CD4-positive, alpha-beta T cell treated with Interleukin-21 for 1 hour (primary cell): ENCODE results near the gene PRKCQ.
"Not testable (repeated sequence)": the region's sequence is repeated elsewhere in the genome, so short reads cannot be mapped to it uniquely, and the experiment has no call there.

Experiments
- DNase-seq: peaks from one replicate; pipeline ENCODE4 v3.0.0-alpha.2; 2020

The PRKCQ gene

DNA sequence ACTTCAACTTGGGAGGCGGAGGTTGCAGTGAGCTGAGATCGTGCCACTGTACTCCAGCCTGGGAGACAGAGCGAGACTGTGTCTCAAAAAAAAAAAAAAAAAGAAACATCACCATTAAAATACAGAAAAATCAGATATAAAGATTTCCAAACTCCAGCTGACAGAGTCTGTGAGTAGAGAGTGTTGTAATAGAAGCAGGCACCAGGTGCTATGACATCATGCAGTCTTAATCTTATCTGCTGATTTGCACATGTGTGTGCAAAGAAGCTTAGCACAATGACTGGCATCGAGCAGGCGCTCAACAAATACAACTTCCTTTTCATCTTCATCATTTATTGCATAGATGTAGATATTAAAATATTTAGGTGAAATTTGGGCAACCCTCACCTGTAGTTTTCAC lies 92.2 kb downstream of the PRKCQ start:
- DNase-seq = no peak

DNA sequence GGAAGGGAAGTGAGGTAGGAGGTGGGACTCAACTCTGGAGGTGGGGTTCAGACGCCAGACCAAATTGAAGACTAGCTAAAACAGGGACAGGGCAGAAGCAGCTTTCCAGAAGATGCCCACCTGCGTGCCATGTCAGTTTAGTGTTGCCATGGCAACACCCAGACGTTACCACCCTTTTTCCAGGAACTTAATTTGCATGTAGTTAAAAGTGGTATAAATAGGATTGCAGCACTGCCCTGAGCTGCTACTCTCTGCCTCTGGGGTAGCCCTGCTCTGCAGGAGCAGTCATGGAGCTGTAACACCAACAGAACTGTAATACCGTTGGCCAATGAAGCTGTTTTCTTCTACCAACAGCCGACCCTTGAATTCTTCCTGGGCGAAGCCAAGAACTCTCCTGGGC lies 93.8 kb downstream of the PRKCQ start:
- no peak for DNase-seq

DNA sequence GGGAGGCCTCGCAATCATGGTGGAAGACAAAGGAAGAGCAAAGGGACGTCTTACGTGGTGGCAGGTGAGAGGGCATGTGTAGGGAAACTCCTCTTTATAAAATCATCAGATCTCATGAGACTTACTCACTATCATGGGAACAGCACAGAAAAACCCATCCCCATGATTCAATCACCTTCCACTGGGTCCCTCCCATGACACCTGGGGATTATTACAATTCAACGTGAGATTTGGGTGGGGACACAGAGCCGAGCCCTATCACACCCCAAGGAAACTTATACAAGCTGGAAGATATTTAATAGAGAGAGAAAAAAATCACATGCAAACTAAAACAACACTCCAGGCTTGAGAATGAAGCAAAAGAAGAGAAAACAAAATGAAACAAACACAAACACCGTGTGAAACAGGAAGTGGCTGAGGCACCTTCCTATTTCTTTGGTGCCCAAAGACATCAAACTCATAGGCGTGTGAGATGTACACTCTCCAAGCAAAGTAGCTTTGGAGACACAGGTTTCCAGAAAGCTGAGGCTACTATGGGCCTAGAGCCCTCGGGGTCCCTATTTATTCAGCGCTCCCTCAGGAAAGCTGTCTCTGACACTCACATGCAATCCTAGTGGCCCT lies 97.2 kb downstream of the PRKCQ start:
- DNase-seq = peak; percentile 28

DNA sequence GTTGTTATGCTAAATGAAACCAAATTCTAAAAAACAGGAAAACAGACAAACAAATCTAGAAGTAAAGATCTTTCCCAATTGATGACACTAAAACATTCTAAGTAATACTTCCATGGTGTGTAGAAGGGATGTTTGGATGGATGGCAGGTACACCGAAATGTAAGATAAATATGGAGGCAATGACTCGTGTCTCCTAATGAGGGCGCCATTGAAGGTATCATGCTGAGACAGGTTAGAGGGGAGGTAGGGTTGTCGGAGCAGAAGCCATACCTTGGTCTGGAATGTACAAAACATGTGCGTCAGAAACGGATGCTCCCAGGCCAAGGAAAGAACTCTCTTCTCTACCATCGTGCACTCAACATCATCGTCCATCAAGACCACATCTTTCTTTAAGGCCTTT lies 101.4 kb downstream of the PRKCQ start:
- DNase-seq = no peak

DNA sequence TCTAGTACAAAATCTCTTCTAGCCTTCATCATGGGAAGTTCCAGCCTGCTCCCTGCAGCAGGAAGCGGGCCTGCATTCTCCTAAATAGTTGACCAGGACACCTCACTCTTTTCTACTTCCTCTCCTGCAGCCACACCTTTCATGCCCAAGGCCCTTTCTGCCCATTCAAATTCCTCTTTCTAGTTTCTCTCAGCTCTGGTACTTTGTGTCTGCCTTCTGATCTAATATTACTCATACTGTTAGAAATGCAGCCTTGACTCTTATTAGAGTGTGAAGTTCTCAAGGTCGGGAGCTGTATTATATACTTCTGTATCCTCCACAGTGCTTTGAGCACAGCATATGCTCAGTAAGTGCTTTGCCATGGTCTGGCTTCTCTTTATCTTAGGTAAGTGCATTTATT lies 103.1 kb downstream of the PRKCQ start:
- no peak for DNase-seq

DNA sequence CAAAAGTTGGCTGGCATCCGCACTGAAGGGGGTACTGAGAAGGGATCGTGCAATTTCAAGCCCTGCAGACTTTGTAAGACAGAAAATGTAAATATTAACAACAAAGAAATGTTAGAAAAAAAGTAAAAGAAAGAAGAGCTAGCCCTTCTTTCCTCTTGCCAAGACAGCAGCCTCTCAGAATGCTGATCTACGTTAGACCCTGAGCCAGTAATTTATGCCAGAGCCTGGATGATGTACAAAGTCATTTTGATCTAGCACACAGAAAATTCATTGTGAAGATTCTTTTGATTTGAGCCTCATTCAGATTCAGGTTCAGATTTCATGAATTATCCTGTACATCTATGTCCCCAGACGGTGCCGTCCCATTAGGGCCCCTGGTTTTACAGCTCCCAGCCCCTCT lies 105.2 kb downstream of the PRKCQ start:
- no peak for DNase-seq

DNA sequence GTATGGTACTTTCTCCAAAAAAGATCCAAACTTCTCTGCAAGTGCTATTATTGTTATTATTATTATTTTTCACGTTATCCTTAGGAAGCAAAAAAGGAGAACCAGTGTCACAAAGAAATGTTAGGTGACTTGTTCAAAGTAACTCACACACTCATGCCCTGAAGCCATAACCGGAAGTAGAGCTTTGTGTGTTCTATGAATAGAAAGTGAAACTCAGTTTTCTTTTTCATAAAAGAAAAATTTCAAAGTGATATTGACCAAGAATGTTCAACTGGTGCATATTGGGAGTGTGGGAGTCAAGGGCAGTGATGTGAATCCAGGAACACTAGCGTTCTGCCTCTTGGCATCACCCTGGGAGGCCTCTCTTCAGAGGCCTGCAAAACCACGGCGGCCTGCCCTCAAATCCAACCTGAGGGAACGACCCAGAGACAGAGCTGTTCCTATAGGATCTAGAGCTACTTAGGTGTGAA lies 106.1 kb downstream of the PRKCQ start:
- DNase-seq = peak; percentile 71

DNA sequence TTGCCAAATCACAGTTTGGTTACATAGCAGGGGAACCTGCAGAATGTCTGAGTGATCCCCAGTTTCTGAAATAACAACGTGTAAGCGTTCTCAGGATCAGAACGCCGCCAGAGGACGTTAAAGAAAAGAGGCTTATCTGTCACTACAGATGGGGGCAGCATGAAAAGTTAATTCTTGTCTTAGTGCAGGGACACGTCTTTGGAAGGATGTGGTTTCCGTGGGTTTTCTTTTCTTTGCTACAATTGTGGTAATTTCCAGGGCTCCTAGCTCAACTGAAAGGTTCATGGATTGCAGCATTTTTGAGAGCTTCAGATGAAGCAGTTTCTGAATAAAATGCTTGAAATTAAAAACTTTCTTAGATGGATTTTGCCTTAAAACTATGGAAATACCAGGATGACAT lies 106.6 kb downstream of the PRKCQ start:
- DNase-seq = peak; percentile 81

DNA sequence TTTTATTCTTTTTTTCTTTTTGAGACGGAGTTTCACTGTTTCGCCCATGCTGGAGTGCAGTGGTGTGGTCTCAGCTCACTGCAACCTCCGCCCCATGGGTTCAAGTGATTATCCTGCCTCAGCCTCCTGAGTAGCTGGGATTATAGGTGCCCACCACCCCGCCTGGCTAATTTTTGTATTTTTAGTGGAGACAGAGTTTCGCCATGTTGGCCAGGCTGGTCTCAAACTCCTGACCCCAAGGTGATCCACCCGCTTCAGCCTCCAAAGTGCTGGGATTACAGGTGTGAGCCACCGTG lies 107.4 kb downstream of the PRKCQ start:
- DNase-seq = not testable (repeated sequence)

DNA sequence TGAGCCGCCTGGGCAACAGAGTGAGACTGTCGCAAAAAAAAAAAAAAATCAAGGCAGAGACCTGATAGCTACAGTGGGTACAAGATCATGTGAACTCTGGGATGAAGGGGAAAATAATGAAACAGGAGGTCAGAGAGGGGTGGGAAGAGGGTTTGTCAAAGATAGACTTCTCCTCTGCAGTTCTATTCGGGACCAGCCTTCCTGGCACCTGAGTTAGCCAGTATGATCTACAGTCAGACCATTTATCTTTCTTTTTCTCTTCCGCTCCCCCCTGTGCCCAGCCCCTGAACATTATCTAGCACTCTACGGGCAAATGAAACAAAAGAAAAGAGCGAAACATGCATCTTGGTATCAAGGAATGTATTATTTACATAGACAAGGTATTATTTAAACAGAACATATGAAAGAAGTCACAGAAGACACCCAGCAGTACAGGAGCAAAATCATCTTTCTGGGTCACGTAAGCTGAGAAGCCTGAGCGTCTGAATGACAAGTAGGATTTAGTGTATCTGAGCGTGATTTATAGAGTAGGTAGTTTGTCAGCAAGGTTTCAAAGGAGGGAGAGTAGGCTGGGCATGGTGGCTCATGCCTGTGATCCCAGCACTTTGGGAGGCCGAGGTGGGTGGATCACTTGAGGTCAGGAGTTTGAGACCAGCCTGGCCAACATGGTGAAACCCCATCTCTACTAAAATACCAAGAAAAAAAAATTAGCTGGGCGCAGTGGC lies 109.0 kb downstream of the PRKCQ start:
- no peak for DNase-seq

DNA sequence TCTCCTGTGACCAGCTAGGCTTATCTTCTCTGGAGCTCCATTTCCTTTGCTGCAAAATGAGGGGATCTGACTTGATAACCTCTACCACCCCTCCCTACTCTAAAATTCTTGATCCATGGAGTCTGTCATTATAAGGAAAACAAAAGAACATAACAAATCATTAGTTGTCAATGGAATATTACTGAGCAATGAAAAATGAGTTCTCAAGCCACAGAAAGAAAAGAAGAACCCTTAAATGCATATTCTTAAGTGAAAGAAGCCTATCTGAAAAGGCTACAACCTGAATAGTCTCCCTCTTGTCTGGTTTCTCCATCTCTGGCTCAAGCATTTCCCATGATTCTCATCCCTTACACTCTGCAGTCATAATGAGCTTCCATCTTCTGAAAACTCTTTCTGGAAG lies 110.4 kb downstream of the PRKCQ start:
- DNase-seq = no peak

DNA sequence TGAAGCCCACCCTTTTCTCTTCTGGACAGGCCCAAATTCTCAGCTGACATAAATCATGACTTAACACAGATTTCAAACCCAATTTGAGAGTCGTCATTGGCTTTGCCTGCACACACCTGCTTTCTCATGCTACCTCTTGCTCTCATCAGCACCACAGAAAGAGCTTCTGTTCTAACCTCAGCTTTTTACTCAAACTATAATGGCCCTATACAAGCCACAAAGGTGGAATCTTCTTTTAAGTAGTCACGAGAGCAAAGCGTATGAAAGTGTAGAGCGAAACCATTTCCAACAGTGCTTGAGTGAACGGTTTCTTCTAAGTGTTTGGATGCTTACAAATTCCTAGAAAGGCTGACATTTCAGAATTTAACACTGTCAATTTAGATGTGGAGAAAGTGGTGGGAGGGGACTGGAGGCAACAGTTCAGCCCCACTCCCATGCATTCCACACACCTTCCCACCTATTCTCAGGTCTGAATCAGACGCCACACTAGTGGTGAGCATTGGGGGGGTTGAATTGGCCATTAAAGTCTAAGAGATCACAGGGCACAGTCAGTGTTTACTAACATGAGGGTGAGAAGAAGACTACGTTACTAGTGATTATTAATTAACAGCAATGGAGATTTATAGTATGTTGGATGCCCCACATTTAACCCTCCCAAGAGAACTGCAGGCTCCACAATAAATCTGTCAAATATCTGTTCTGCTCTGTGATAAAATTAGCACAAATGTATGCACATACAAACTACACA lies 114.0 kb downstream of the PRKCQ start:
- no peak for DNase-seq

DNA sequence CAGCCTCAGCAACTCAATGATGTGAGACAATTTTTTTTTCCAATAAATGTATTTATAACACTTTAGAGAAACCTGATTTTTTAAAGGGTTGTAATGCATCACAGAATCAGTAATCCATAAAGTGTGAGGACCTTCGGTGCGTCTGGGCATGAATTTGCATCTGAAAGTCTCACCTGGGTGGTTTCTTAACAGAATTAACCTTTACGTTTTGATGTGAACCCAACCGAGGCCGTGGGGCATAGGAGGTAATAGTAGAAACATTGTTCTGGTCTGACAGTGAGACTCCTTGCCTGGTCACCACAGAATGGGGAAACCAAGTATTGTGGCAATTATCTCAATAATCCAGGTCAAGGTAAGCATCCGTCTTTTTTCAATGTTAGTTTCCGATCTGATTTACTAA lies 114.6 kb downstream of the PRKCQ start:
- no peak for DNase-seq

DNA sequence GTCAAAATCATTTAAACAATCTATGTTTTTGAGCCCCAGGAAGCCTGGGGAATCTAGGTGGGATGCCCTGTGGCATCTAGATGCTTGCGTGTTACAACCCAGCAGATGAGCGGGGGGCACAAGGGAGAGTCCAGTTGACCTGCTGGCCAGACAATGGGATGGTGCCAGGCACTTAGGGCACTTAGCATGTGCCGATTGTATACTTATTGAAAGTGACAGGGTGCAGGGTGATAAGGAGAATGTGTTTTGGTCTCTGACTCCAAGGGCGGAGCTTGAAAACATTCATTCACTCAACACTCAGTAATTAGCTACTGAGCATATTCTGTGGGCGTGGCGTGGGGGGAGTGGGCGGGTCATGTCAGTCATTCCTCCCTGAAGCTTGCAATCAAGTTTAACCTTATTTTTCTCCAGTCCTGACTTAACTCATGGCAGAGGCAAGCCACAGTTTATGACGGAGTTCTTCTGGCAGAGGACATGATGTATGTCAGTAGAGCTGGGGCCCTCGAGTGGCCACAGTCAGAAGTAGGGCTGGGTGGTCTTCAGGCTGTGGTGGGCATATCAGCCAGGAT lies 115.1 kb downstream of the PRKCQ start:
- no peak for DNase-seq

DNA sequence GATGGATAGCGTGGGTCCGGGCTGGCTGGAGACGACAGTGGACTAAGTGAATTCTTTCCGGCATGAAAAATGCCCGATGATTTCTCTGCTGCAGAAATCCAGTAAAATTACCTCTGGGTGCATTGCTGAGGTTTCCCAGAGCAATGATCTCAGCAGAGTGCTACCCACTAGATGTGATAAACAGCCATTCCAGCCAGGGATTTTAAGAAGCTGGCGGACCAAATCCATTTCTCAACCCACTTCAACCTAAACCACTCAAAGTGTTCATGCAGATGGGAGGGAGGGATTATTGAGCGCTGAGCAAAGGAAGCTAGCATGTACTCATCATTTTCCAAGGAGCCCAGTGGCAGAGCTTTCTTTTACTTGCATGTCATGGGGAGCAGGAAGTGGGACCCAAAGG lies 116.7 kb downstream of the PRKCQ start:
- no peak for DNase-seq

DNA sequence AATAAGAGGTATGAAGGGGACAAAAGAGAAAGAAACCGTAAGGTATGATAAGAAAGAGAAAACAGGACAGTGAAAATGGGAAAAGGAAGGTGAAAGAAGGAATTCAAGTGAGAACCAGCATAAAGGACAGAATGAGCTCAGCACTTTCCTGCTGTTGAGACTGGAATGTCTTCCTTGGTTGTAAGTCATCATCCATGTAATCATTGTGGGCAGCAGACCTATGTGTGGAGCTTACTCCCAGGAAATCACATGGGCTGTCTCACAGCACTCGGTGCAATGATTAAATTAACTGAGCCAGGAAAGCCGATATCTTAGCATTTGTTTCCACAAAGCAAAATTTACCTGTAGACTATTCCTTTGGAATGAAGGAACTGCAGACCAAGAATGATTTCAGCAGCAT lies 118.1 kb downstream of the PRKCQ start:
- DNase-seq = no peak

DNA sequence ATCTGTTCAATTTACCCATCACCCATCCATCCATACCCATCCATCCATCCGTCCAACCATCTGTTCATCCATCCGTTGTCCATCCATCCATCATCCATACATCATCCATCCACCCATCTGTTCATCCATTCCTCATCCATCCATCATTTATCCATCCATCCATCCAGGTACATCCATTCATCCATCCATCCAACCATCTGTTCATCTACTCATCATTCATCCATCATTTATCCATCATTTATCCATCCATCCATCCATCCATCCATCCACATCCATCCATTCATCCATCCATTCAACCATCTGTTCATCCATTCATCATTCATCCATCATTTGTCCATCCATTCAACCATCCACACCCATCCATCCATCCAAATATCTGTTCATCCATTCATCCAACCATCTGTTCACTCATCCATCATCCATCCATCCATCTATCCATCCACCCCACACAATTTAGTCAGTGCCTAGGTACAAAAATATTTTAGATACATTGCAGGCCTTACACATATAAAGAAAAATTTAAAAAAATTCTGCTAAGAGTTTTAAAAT lies 119.1 kb downstream of the PRKCQ start:
- DNase-seq = no peak

DNA sequence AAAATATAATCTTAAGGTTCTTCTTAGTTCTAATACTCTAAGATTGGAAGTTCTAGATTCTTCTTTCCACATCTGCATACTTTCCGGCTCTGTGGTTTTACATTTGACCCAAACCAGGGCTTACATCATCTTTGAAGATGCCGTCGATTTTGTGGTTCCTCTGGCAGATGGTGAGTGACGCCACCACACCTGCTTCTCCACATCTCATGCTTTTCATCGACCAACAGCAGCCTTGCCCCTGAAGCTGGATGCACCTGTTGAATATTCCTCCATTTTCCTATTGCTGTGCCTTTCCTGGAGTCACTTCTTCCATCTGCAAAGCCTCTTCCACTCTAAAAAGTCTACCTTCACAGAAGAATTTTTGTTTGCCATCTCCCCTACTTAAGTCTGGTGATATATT lies 121.3 kb downstream of the PRKCQ start:
- DNase-seq = no peak

DNA sequence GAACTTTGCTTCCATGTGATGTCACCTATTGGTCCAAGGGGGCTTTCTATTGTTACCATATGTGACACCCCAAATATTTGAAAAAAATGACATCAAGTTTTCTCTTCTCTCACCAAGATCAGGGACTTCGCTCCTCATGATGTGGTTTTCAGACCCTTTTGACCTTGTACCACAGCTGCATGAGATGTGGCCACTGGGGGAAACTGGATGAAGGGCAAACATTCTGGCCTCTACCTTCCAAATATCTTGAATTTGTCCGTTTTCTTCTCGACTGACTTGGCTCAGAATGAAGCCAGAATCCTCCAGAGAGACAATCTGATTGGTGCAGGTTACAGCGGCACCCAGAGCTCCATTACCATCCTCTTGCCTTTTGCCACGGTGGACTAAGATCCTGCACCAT lies 122.7 kb downstream of the PRKCQ start:
- no peak for DNase-seq

DNA sequence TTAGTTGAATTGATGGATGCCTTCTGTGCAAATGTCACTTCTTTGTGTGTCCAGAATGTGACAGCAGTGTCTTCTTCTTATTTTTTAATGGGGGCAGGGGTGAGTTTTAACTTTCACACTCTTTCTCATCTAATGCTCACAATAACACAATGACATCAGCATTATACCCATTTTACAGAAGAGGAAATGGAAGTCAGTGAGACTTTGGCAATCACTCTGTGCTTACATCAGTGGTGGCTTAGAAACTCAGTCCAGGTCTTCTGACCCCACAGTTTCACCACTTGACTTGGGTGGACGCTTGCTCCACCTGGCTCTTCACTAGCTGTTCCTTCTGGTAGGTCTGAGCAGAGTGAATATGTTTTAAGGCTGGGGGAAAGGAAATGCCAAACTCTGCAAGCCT lies 124.0 kb downstream of the PRKCQ start:
- no peak for DNase-seq

DNA sequence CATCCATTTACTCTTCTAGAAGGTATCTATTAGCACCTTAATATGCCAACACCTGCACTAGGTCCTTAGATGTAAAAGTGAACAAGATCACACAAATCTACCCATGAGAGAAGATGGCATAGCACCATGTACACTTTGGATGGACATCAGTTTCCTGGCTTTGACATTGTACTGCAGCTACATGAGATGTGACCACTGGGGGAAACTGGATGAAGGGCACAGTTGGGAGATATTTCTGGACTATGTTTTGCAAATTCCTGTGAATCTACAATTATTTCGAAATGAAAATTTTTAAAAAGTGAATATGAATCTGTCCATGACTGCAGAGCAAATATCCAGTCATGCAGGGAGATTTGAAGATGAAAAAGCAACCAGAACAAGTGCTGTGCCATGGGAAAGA lies 124.5 kb downstream of the PRKCQ start:
- no peak for DNase-seq

DNA sequence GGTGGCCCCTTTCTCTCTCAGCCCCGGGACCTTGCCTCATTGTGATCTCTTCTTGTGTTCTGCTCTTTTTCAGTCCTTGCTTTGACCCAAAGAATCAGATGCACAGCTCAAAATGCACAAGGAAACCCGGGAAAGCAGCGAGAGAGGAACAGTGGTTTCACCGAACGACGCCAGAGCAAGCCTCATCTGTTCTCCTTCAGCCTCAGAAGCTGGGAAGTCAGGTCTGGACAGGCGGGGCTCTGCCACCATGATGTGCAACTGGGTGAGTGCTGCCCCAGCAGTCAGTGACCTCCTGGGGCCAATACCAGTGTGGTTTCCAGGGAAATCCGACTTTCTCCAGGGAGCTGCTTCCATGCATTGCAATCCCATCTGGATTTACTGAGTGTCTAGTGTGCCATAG lies 133.4 kb downstream of the PRKCQ start:
- no peak for DNase-seq

DNA sequence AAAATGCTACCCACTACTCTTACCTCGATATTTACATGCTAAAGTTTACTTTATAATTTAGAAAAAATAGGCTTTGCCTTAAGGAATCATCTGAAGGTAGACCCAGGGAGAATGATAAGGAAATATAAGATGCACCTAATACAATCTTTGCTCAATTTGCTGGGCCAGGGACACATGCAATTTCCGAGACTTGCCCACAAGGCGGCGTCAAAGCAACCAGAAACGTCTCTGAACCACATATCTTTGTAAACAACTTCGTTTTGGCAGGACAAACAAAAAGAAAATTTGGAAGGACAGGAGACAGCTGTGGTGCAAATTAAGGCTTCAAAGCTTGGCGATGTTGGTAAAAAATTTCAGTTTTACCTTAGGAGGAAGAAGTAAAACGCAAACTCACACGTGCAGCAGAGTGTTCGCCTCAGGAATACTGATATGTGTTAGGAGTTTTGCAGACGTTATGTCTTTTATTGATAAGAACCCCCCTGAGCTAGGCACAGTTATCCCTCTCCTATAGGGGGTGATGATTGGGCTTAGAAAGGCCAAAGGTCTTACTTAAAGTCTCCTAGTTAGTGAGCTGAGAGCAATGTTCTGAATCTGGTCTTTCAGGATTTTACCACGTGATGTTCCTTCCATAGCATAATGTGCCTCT lies 134.3 kb downstream of the PRKCQ start:
- DNase-seq = peak; percentile 69
